Natural killer cell (primary cell): ENCODE measurements around the gene PIGC. TPM values are rescaled to one million over a fixed set of nuclear protein-coding genes. Genes with fewer than 3 reads are reported as not detected.

Source experiments
- ATAC-seq, 3 donors: fragments of 150-1000 bp in 2 of 3; fragments of 200-7000 bp in 1 of 3; cut with Tn5 transposase; 1 replicate in 1 of 3; 2 replicates in 2 of 3; pipeline ENCODE4 v1.10.0; 2021; ENCODE audit warnings: mild to moderate bottlenecking in 2 of 3, moderate library complexity in 2 of 3
- DNase-seq, 2 donors: peaks; one replicate each; pipeline versions ENCODE4 v3.0.0 to v3.0.0-alpha.2; 2013 to 2021; ENCODE audit warnings: mixed read lengths in 1 of 2
- H3K27ac ChIP-seq: one replicate; pipeline ENCODE4 v1.5.1; 2013; ENCODE audit warnings: mild to moderate bottlenecking, low read length
- H3K27me3 ChIP-seq: one replicate; pipeline ENCODE4 v1.6.1; 2013; ENCODE audit warnings: low read length; ENCODE audit not compliant: control insufficient read depth, insufficient read depth
- H3K36me3 ChIP-seq: one replicate; pipeline ENCODE4 v1.6.1; 2013; ENCODE audit warnings: low read length; ENCODE audit not compliant: control insufficient read depth, insufficient read depth
- H3K4me1 ChIP-seq: one replicate; pipeline ENCODE4 v1.6.1; 2013; ENCODE audit warnings: low read length; ENCODE audit not compliant: control insufficient read depth, insufficient read depth
- H3K4me3 ChIP-seq: one replicate; pipeline ENCODE4 v1.5.1; 2013; ENCODE audit warnings: low read length
- H3K9me3 ChIP-seq: one replicate; pipeline ENCODE4 v1.6.1; 2013; ENCODE audit warnings: low read length; ENCODE audit not compliant: control insufficient read depth, insufficient read depth
- H3K27ac Mint-ChIP-seq, 2 donors: one replicate each; pipeline ENCODE4 v1.8.0; 2022; ENCODE audit warnings: mild to moderate bottlenecking in 2 of 2, mixed read lengths in 2 of 2, moderate library complexity in 1 of 2
- H3K27me3 Mint-ChIP-seq, 2 donors: one replicate each; pipeline ENCODE4 v1.8.0; 2022; ENCODE audit warnings: low read depth in 2 of 2, mixed read lengths in 2 of 2
- H3K36me3 Mint-ChIP-seq: one replicate; pipeline ENCODE4 v1.8.0; 2022; ENCODE audit warnings: mixed read lengths
- H3K4me1 Mint-ChIP-seq, 2 donors: one replicate each; pipeline ENCODE4 v1.8.0; 2022; ENCODE audit warnings: mixed read lengths in 2 of 2
- H3K4me3 Mint-ChIP-seq: one replicate; pipeline ENCODE4 v1.8.0; 2022; ENCODE audit warnings: mild to moderate bottlenecking, moderate library complexity, mixed read lengths
- H3K9me3 Mint-ChIP-seq, 2 donors: one replicate each; pipeline ENCODE4 v1.8.0; 2022; ENCODE audit warnings: mixed read lengths in 2 of 2
- WGBS: methylation state at CpG from one replicate; pipeline ENCODE4 v1.1.7; 2013; ENCODE audit warnings: missing lambda C conversion rate; ENCODE audit not compliant: insufficient coverage; 5-methylcytosine and 5-hydroxymethylcytosine counted together
- intact Hi-C: fragments of 100-400 bp; cut with micrococcal nuclease; formaldehyde crosslinking; loops from one replicate; pipeline ENCODE4 v1.14.2; 2022
- total RNA-seq, 4 donors: library from RNA; stranded (reverse); fragments of 120-200 nt in 1 of 4; gene quantifications; one replicate each; pipeline versions ENCODE4 v1.2.3 to v1.2.4, GENCODE V29; 2013 to 2022
- TF ChIP-seq, protein P1 (sequence below): fragments of 200-600 bp; IDR thresholded peaks from one replicate; pipeline ENCODE4 v1.8.0; 2022; ENCODE audit warnings: antibody characterized with exemption

Gene PIGC
- total RNA-seq, 3 donors from 2014 or later (not counting 1 experiment from before 2014, with no cell fraction given) = 27.9 to 35.7 (median 30.4) TPM

DNA sequence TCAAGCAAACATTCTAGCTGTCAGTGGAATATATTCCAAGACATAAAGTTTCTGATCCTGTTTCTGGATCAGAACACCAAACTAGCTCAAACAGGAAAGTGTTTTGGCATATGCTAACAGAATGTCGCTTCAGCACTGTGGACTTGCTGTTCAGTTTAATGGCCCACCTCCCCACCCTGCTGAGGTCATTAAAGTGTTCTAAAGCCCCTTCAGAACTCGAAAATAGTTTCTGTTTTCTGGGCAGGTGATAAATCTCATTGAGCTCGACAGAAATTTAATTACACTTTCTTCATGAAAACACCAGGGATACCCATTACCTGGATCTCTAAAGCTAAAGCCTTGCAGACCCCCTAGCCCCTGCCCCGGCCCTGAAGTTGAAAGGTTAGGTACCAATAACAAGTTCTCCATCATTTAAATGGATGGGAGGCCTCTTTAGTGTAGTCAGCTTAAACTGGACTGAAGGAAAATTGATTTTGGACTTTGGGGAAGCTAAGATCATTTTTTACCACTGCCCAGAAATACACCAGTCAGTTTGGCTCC, 27.3 kb downstream of the PIGC start:
- no peak for ATAC-seq
- Histone ChIP-seq H3K4me3 (no peak overlapping the region), H3K27me3 (no peaks in the 10 kb centered on the region), H3K4me1 (no peaks in the 10 kb centered on the region), H3K9me3 (no peaks in the 10 kb centered on the region), H3K27ac (no peak overlapping the region), H3K36me3 (no peaks in the 10 kb centered on the region)
- Mint-ChIP-seq H3K9me3 (no peaks in the 10 kb centered on the region), H3K27ac (no peak overlapping the region), H3K4me1 (peaks cover 10 to 13% of the 10 kb centered on the region in 2 donors), H3K27me3 (no peaks in the 10 kb centered on the region), H3K4me3 (no peak overlapping the region), H3K36me3 (no peaks in the 10 kb centered on the region)
- TF ChIP-seq, protein P1, sequence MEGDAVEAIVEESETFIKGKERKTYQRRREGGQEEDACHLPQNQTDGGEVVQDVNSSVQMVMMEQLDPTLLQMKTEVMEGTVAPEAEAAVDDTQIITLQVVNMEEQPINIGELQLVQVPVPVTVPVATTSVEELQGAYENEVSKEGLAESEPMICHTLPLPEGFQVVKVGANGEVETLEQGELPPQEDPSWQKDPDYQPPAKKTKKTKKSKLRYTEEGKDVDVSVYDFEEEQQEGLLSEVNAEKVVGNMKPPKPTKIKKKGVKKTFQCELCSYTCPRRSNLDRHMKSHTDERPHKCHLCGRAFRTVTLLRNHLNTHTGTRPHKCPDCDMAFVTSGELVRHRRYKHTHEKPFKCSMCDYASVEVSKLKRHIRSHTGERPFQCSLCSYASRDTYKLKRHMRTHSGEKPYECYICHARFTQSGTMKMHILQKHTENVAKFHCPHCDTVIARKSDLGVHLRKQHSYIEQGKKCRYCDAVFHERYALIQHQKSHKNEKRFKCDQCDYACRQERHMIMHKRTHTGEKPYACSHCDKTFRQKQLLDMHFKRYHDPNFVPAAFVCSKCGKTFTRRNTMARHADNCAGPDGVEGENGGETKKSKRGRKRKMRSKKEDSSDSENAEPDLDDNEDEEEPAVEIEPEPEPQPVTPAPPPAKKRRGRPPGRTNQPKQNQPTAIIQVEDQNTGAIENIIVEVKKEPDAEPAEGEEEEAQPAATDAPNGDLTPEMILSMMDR = no peak
- intact Hi-C loops = no loop called here
- WGBS = 82% methylated on average over 3 of the region's 4 CpGs
- DNase-seq = no peak

DNA sequence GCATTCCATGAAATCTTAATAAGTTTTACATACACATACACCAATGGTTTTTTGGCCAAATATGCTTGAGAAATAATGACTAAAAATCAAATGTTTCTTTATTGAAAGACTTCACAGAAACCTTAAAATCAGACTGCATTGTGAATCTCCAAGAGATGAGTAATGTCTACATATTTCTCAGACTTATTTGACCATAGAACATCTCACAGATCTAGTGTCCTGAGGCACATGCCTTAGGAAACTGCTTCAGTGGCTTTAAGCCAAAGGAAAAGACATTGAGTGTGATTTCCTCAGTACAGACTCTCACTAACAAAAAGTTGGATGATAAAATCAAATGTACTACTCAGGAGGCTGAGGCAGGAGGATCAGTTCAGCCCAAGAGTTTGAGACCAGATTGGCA, 29.5 kb downstream of the PIGC start:
- intact Hi-C loops = no loop called here
- H3K27me3 ChIP-seq = no peaks in the 10 kb centered on the region
- DNase-seq (no peak), ATAC-seq (no peak)
- H3K36me3 Mint-ChIP-seq = no peaks in the 10 kb centered on the region
- no peaks in the 10 kb centered on the region for H3K9me3 Mint-ChIP-seq
- TF ChIP-seq, protein P1 = no peak
- no peaks in the 10 kb centered on the region for H3K4me1 ChIP-seq
- H3K36me3 ChIP-seq = no peaks in the 10 kb centered on the region
- H3K27me3 Mint-ChIP-seq = no peaks in the 10 kb centered on the region
- H3K4me3 ChIP-seq = no peak overlapping the region
- no peak overlapping the region for H3K27ac ChIP-seq
- no peak overlapping the region for H3K27ac Mint-ChIP-seq
- H3K4me1 Mint-ChIP-seq = peaks cover 12 to 18% of the 10 kb centered on the region in 2 donors
- H3K9me3 ChIP-seq = no peaks in the 10 kb centered on the region
- no peak overlapping the region for H3K4me3 Mint-ChIP-seq

DNA sequence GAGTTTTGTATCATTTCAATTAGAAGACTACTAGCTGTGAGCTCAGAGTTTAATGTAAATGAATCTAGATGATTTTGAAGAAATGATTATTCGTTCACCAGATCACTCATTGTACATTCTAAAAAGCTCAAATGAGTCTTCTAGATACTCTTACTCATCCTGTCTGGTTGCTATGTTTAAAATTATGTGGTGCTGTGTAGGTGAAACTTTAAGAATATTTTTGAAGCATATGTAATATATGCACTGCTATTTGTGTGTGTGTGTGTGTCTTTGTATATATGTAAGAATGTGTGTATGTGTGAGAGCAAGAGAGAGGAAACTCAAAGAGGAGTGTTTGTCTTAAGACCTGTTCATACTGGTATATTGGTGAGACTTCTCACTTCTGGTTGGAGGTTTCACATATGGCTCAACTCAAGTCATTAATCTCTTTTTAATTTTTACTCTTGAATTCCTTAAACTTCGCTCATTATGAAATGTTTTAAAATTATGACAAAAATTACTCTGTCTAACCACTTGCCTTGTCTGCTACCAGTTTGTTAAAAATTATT, 32.0 kb downstream of the PIGC start:
- no peaks in the 10 kb centered on the region for H3K27me3 Mint-ChIP-seq
- Histone ChIP-seq H3K4me1 (no peaks in the 10 kb centered on the region), H3K27me3 (no peaks in the 10 kb centered on the region), H3K27ac (no peak overlapping the region), H3K36me3 (no peaks in the 10 kb centered on the region), H3K4me3 (no peak overlapping the region), H3K9me3 (no peaks in the 10 kb centered on the region)
- peak overlapping the region; percentile 14 for H3K4me3 Mint-ChIP-seq
- intact Hi-C loops = no loop called here
- 100% methylated on average over 1 of the region's 2 CpGs for WGBS
- peaks cover 12 to 18% of the 10 kb centered on the region in 2 donors for H3K4me1 Mint-ChIP-seq
- DNase-seq (no peak), ATAC-seq (peak; percentile 81 to 92 (median 82))
- H3K27ac Mint-ChIP-seq = peak overlapping the region in 1 of 2 donors; percentile 32
- H3K9me3 Mint-ChIP-seq = no peaks in the 10 kb centered on the region
- TF ChIP-seq, protein P1 = no peak
- no peaks in the 10 kb centered on the region for H3K36me3 Mint-ChIP-seq

DNA sequence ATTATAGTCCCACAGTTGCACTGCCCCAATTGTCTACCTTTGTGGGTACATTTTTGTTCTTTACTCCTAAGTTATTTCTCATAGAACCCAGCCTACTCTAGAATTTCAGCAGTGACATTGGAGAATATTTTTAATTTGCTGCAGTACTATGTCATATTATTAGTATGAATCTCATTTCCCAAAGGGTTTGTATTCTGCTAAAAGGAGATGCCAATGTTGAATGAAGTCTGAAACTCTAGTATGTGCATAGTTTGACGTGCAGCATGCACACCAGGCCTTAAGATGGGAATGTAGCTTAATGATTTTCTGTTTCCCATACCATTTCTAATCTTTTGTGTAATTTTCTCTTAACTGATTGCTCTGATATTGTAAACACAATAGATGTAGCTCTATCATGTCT, 33.8 kb downstream of the PIGC start:
- Histone ChIP-seq H3K27ac (no peak overlapping the region), H3K4me1 (no peaks in the 10 kb centered on the region), H3K9me3 (no peaks in the 10 kb centered on the region), H3K36me3 (no peaks in the 10 kb centered on the region), H3K4me3 (no peak overlapping the region), H3K27me3 (no peaks in the 10 kb centered on the region)
- DNase-seq (no peak), ATAC-seq (no peak)
- H3K9me3 Mint-ChIP-seq = no peaks in the 10 kb centered on the region
- no peaks in the 10 kb centered on the region for H3K36me3 Mint-ChIP-seq
- H3K27ac Mint-ChIP-seq = no peak overlapping the region
- peaks cover 12 to 18% of the 10 kb centered on the region in 2 donors for H3K4me1 Mint-ChIP-seq
- no peak overlapping the region for H3K4me3 Mint-ChIP-seq
- WGBS = no CpG with 5 or more reads among the region's 1 CpG
- H3K27me3 Mint-ChIP-seq = peaks cover 0 to 3% of the 10 kb centered on the region in 2 donors
- TF ChIP-seq, protein P1 = no peak
- intact Hi-C loops = no loop called here
